Measurements from ENCODE around the gene SYNJ1. TPM values are rescaled to one million over a fixed set of nuclear protein-coding genes. Genes with fewer than 3 reads are reported as not detected.

Gene SYNJ1
- total and polyA plus RNA-seq, 2 of the 13 experiments (the other 11 are each of a cell fraction or from before 2014, with no cell fraction given) = 2.0 to 2.7 TPM

DNA sequence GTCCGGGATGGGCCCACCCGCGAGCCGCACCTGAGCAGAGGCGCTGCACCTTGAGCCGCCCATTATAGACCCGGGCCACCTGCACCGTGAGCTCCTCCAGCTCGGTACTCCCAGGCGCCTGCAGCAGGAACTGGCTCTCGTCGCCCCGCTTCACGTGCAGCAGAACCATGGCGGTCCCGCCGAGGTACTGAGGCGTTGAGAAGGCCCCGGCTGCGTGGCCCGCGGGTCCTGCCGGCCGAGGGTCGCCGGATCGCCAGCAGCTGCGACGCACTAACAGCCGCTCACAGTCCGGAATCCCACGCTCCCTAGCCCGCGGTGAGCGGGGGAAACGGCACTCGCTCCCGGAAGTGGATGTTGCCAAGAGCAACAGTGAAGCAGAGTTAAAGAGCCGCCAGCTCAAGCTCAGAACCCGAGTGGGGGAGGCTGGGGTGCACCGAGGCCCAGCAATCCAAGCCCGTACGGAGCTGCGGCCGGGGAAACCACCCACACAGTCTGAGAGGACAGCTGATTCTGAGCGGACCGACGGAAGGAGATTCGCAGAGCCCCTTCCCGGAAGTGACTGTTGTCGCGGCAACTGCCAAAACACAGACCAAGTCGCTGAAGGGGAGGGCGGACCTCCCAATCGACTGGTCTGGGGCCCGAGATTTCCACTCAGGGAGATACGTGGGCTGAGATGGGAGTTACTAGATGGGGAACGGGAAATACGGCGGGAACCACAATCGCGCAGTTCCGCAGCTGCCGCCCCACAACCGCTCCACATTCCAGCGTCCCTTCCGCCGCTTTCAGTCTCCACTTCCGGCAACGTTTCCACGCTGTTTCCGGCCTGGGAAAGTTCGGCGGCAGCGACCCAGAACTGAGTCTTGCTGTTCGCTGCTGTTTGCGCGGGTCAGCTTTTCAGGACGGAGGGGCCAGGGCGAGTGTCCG is 115.5 kb downstream of the SYNJ1 start, which contains the start of gene CFAP298 (continued):
- TF ChIP-seq ZSCAN31 (CRISPR knock-in tag; IDR thresholded peaks at IDR 0.05; ENCODE audit: low read depth) = no peak
- TF ChIP-seq, protein P1, sequence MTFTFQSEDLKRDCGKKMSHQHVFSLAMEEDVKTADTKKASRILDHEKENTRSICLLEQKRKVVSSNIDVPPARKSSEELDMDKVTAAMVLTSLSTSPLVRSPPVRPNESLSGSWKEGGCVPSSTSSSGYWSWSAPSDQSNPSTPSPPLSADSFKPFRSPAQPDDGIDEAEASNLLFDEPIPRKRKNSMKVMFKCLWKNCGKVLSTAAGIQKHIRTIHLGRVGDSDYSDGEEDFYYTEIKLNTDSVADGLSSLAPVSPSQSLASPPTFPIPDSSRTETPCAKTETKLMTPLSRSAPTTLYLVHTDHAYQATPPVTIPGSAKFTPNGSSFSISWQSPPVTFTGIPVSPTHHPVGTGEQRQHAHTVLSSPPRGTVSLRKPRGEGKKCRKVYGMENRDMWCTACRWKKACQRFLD (CRISPR knock-in tag; IDR thresholded peaks at IDR 0.05; ENCODE audit: borderline replicate concordance) = peak; percentile 20; the same call in 1 of the 2 replicates
- TF ChIP-seq CAMTA2 (CRISPR knock-in tag; IDR thresholded peaks at IDR 0.05; ENCODE audit: borderline replicate concordance) = peak; percentile 62; the same call in 1 of the 2 replicates
- TF ChIP-seq, protein P2, sequence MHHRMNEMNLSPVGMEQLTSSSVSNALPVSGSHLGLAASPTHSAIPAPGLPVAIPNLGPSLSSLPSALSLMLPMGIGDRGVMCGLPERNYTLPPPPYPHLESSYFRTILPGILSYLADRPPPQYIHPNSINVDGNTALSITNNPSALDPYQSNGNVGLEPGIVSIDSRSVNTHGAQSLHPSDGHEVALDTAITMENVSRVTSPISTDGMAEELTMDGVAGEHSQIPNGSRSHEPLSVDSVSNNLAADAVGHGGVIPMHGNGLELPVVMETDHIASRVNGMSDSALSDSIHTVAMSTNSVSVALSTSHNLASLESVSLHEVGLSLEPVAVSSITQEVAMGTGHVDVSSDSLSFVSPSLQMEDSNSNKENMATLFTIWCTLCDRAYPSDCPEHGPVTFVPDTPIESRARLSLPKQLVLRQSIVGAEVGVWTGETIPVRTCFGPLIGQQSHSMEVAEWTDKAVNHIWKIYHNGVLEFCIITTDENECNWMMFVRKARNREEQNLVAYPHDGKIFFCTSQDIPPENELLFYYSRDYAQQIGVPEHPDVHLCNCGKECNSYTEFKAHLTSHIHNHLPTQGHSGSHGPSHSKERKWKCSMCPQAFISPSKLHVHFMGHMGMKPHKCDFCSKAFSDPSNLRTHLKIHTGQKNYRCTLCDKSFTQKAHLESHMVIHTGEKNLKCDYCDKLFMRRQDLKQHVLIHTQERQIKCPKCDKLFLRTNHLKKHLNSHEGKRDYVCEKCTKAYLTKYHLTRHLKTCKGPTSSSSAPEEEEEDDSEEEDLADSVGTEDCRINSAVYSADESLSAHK (CRISPR knock-in tag; IDR thresholded peaks at IDR 0.05; ENCODE audit: borderline replicate concordance) = no peak
- TF ChIP-seq, protein P3, sequence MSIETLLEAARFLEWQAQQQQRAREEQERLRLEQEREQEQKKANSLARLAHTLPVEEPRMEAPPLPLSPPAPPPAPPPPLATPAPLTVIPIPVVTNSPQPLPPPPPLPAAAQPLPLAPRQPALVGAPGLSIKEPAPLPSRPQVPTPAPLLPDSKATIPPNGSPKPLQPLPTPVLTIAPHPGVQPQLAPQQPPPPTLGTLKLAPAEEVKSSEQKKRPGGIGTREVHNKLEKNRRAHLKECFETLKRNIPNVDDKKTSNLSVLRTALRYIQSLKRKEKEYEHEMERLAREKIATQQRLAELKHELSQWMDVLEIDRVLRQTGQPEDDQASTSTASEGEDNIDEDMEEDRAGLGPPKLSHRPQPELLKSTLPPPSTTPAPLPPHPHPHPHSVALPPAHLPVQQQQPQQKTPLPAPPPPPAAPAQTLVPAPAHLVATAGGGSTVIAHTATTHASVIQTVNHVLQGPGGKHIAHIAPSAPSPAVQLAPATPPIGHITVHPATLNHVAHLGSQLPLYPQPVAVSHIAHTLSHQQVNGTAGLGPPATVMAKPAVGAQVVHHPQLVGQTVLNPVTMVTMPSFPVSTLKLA (IDR thresholded peaks at IDR 0.05) = peak; percentile 52; the same call in 1 of the 2 replicates
- no peak for TF ChIP-seq ARHGAP35 (CRISPR knock-in tag; IDR thresholded peaks at IDR 0.05; ENCODE audit: borderline replicate concordance)
- peak; percentile 97 for TF ChIP-seq TEAD3 (CRISPR knock-in tag; optimal IDR thresholded peaks at IDR 0.05; ENCODE audit: borderline replicate concordance)
- no peak for TF ChIP-seq ZNF17 (CRISPR knock-in tag; IDR thresholded peaks at IDR 0.05)
- peak; percentile 25; the same call in 1 of the 2 replicates for TF ChIP-seq FOXC1 (CRISPR knock-in tag; IDR thresholded peaks at IDR 0.05; ENCODE audit: borderline replicate concordance)
- TF ChIP-seq ZNF615 (CRISPR knock-in tag; IDR thresholded peaks at IDR 0.05; ENCODE audit: borderline replicate concordance) = no peak
- no peak for TF ChIP-seq CCDC6 (CRISPR knock-in tag; IDR thresholded peaks at IDR 0.05)
- TF ChIP-seq RARG (CRISPR knock-in tag; IDR thresholded peaks at IDR 0.05; ENCODE audit: low read depth) = no peak
- 0 out of 2 replicates have a peak, but pooled peaks have one; percentile 67 for TF ChIP-seq GLI4 (CRISPR knock-in tag; IDR thresholded peaks at IDR 0.05; ENCODE audit: borderline replicate concordance)
- TF ChIP-seq CREM (IDR thresholded peaks at IDR 0.05) = peak; percentile 79; the same call in 1 of the 2 replicates
- no peak for TF ChIP-seq CREM (CRISPR knock-in tag; IDR thresholded peaks at IDR 0.05)
- TF ChIP-seq XBP1 (CRISPR knock-in tag; IDR thresholded peaks at IDR 0.05) = no peak
- TF ChIP-seq POLR2A (IDR thresholded peaks at IDR 0.05; ENCODE audit: insufficient read depth in 1 of 2, low read depth in 2 of 2, low read length in 2 of 2) = peak; percentile 71 to 87
- peak; percentile 91 for TF ChIP-seq KMT2A (CRISPR knock-in tag; IDR thresholded peaks at IDR 0.05)
- 0 out of 2 replicates have a peak, but pooled peaks have one; percentile 56 for TF ChIP-seq ZNF296 (CRISPR knock-in tag; conservative IDR thresholded peaks at IDR 0.05)
- no peak for TF ChIP-seq NFRKB (IDR thresholded peaks at IDR 0.05)
- TF ChIP-seq, protein P4, sequence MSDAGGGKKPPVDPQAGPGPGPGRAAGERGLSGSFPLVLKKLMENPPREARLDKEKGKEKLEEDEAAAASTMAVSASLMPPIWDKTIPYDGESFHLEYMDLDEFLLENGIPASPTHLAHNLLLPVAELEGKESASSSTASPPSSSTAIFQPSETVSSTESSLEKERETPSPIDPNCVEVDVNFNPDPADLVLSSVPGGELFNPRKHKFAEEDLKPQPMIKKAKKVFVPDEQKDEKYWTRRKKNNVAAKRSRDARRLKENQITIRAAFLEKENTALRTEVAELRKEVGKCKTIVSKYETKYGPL (CRISPR knock-in tag; IDR thresholded peaks at IDR 0.05) = no peak
- TF ChIP-seq ZNF317 (CRISPR knock-in tag; IDR thresholded peaks at IDR 0.05) = peak; percentile 79
- TF ChIP-seq, protein P5, sequence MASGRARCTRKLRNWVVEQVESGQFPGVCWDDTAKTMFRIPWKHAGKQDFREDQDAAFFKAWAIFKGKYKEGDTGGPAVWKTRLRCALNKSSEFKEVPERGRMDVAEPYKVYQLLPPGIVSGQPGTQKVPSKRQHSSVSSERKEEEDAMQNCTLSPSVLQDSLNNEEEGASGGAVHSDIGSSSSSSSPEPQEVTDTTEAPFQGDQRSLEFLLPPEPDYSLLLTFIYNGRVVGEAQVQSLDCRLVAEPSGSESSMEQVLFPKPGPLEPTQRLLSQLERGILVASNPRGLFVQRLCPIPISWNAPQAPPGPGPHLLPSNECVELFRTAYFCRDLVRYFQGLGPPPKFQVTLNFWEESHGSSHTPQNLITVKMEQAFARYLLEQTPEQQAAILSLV (CRISPR knock-in tag; IDR thresholded peaks at IDR 0.05; ENCODE audit: borderline replicate concordance) = no peak; the same call in none of the 2 replicates
